A673 (cell line): ENCODE measurements around the gene INTS6.

ENCODE experiments used
- CTCF ChIP-seq: fragments of 300-800, 200-600 bp; sonication (generic); conservative IDR thresholded peaks from 2 replicates; pipeline ENCODE4 v1.5.1; 2017; ENCODE audit warnings: low read depth, mild to moderate bottlenecking, antibody characterized with exemption, low read length, moderate library complexity, mixed read lengths
- EZH2 ChIP-seq: fragments of 200-600 bp; sonication (generic); IDR thresholded peaks from 2 replicates; pipeline ENCODE4 v1.6.1; 2017; ENCODE audit warnings: borderline replicate concordance, low read depth, mild to moderate bottlenecking, mixed read lengths, antibody characterized with exemption, low read length; ENCODE audit not compliant: poor library complexity, severe bottlenecking

- TF ChIP-seq EZH2 (no peak), CTCF (no peak)
These were observed 112.7 kb downstream of the INTS6 start for GRCh38 chr13:51339952-51340732.
